H9 (cell line): ENCODE measurements around the gene DHPS. TPM values are rescaled to one million over a fixed set of nuclear protein-coding genes. Genes with fewer than 3 reads are reported as not detected.

Experiments used
- DNase-seq: peaks from one replicate; pipeline ENCODE4 v3.0.0-alpha.2; 2017
- H2AFZ ChIP-seq: one replicate; pipeline ENCODE4 v1.6.1; 2013; ENCODE audit warnings: mild to moderate bottlenecking, low read length, control low read depth, moderate library complexity
- H2AK5ac ChIP-seq: 2 replicates; pipeline ENCODE4 v1.6.1; 2013; ENCODE audit warnings: low read length, control low read depth, mixed read lengths; ENCODE audit not compliant: insufficient read length
- H2BK120ac ChIP-seq: one replicate; pipeline ENCODE4 v1.6.1; 2013; ENCODE audit warnings: low read depth, mild to moderate bottlenecking, low read length, control low read depth, inconsistent platforms; ENCODE audit not compliant: poor library complexity, severe bottlenecking
- H2BK12ac ChIP-seq: 2 replicates; pipeline ENCODE4 v1.6.1; 2013; ENCODE audit warnings: low read length, control low read depth, mixed read lengths, low read depth; ENCODE audit not compliant: insufficient read length
- H2BK15ac ChIP-seq: 2 replicates; pipeline ENCODE4 v1.6.1; 2013; ENCODE audit warnings: low read depth, low read length, control low read depth
- H2BK20ac ChIP-seq: one replicate; pipeline ENCODE4 v1.6.1; 2013; ENCODE audit warnings: low read depth, mild to moderate bottlenecking, low read length, control low read depth, inconsistent platforms; ENCODE audit not compliant: poor library complexity, severe bottlenecking
- H2BK5ac ChIP-seq: 2 replicates; pipeline ENCODE4 v1.6.1; 2013; ENCODE audit warnings: low read length, control low read depth, mixed read lengths; ENCODE audit not compliant: insufficient read length
- H3K14ac ChIP-seq: 2 replicates; pipeline ENCODE4 v1.6.1; 2013; ENCODE audit warnings: low read length, control low read depth; ENCODE audit not compliant: insufficient read depth
- H3K18ac ChIP-seq: 2 replicates; pipeline ENCODE4 v1.6.1; 2013; ENCODE audit warnings: low read depth, mild to moderate bottlenecking, mixed read lengths, low read length, control low read depth; ENCODE audit not compliant: insufficient read length
- H3K23ac ChIP-seq: 2 replicates; pipeline ENCODE4 v1.6.1; 2013; ENCODE audit warnings: low read length, control low read depth, mixed read lengths, low read depth; ENCODE audit not compliant: insufficient read length
- H3K23me2 ChIP-seq: 2 replicates; pipeline ENCODE4 v1.6.1; 2013; ENCODE audit warnings: low read depth, mild to moderate bottlenecking, mixed read lengths, low read length, control low read depth; ENCODE audit not compliant: insufficient read length, poor library complexity, severe bottlenecking
- H3K27ac ChIP-seq: 2 replicates; pipeline ENCODE4 v1.5.1; 2013; ENCODE audit warnings: low read length, control low read depth, mixed read lengths, low read depth; ENCODE audit not compliant: insufficient read length
- H3K27me3 ChIP-seq: 2 replicates; pipeline ENCODE4 v1.6.1; 2013; ENCODE audit warnings: low read length, control low read depth, inconsistent platforms; ENCODE audit not compliant: insufficient read depth
- H3K4ac ChIP-seq: 2 replicates; pipeline ENCODE4 v1.6.1; 2013; ENCODE audit warnings: low read depth, mild to moderate bottlenecking, control low read depth, inconsistent platforms, low read length, moderate library complexity
- H3K4me1 ChIP-seq: 2 replicates; pipeline ENCODE4 v1.6.1; 2013; ENCODE audit warnings: low read length, control low read depth, inconsistent platforms; ENCODE audit not compliant: insufficient read depth
- H3K4me2 ChIP-seq: 2 replicates; pipeline ENCODE4 v1.6.1; 2013; ENCODE audit warnings: low read length, control low read depth, mixed read lengths; ENCODE audit not compliant: insufficient read length, insufficient read depth
- H3K56ac ChIP-seq: 2 replicates; pipeline ENCODE4 v1.6.1; 2013; ENCODE audit warnings: low read depth, mild to moderate bottlenecking, mixed read lengths, low read length, control low read depth; ENCODE audit not compliant: insufficient read length
- H3K79me1 ChIP-seq: 2 replicates; pipeline ENCODE4 v1.6.1; 2013; ENCODE audit warnings: low read depth, mild to moderate bottlenecking, moderate library complexity, low read length, control low read depth, inconsistent platforms; ENCODE audit not compliant: insufficient read depth, poor library complexity, severe bottlenecking
- H3K79me2 ChIP-seq: 2 replicates; pipeline ENCODE4 v1.6.1; 2013; ENCODE audit warnings: low read length, control low read depth, inconsistent platforms; ENCODE audit not compliant: insufficient read depth
- H3K9ac ChIP-seq: 2 replicates; pipeline ENCODE4 v1.6.1; 2013; ENCODE audit warnings: low read length, control low read depth, mixed read lengths; ENCODE audit not compliant: insufficient read length; ENCODE audit errors: extremely low read depth
- H3K9me3 ChIP-seq: one replicate; pipeline ENCODE4 v1.6.1; 2013; ENCODE audit warnings: low read depth, low read length, inconsistent platforms; ENCODE audit not compliant: control insufficient read depth
- H3T11ph ChIP-seq: one replicate; pipeline ENCODE4 v1.6.1; 2013; ENCODE audit warnings: mild to moderate bottlenecking, low read length, control low read depth, inconsistent platforms
- H4K20me1 ChIP-seq: one replicate; pipeline ENCODE4 v1.6.1; 2013; ENCODE audit not compliant: control insufficient read depth, insufficient read length, insufficient read depth
- H4K5ac ChIP-seq: 2 replicates; pipeline ENCODE4 v1.6.1; 2013; ENCODE audit warnings: low read depth, mild to moderate bottlenecking, mixed read lengths, low read length, control low read depth; ENCODE audit not compliant: insufficient read length
- H4K8ac ChIP-seq: replicated peaks from 2 replicates; pipeline ENCODE4 v1.6.1; 2013; ENCODE audit warnings: low read length, control low read depth, mixed read lengths, low read depth; ENCODE audit not compliant: insufficient read length
- H4K91ac ChIP-seq: 2 replicates; pipeline ENCODE4 v1.6.1; 2013; ENCODE audit warnings: low read depth, mild to moderate bottlenecking, moderate library complexity, mixed read lengths, low read length, control low read depth; ENCODE audit not compliant: insufficient read length
- H3K27ac Mint-ChIP-seq, 3 experiments: 2 replicates in 2 of 3; 3 replicates in 1 of 3; pipeline ENCODE4 v1.8.0; 2020 to 2021; ENCODE audit warnings: mixed read lengths in 3 of 3, mild to moderate bottlenecking in 1 of 3, moderate library complexity in 1 of 3
- H3K27me3 Mint-ChIP-seq: 2 replicates; pipeline ENCODE4 v1.8.0; 2021; ENCODE audit warnings: low read depth, mild to moderate bottlenecking, moderate library complexity, mixed read lengths
- H3K36me3 Mint-ChIP-seq, 3 experiments: 2 replicates in 2 of 3; 3 replicates in 1 of 3; pipeline ENCODE4 v1.8.0; 2020 to 2021; ENCODE audit warnings: low read depth in 3 of 3, mixed read lengths in 3 of 3; ENCODE audit not compliant: insufficient read depth in 1 of 3
- H3K4me1 Mint-ChIP-seq, 2 experiments: 2 replicates each; pipeline ENCODE4 v1.8.0; 2020; ENCODE audit warnings: mixed read lengths in 2 of 2
- H3K4me3 Mint-ChIP-seq, 2 experiments: 2 replicates in 1 of 2; 3 replicates in 1 of 2; pipeline ENCODE4 v1.8.0; 2020 to 2021; ENCODE audit warnings: mild to moderate bottlenecking in 2 of 2, mixed read lengths in 2 of 2, moderate library complexity in 1 of 2
- H3K9me3 Mint-ChIP-seq, 2 experiments: 2 replicates in 1 of 2; 3 replicates in 1 of 2; pipeline ENCODE4 v1.8.0; 2020; ENCODE audit warnings: mild to moderate bottlenecking in 2 of 2, mixed read lengths in 2 of 2, moderate library complexity in 1 of 2
- CTCF ChIP-seq: fragments of 200-600 bp; sonication (generic); conservative IDR thresholded peaks from 3 replicates; pipeline ENCODE4 v1.8.0; 2021; ENCODE audit warnings: antibody characterized with exemption, mild to moderate bottlenecking
- WGBS: extraction: QIAGEN DNeasy Blood & Tissue Kit; methylation state at CpG from one replicate; pipeline ENCODE4 v1.1.7; 2013; ENCODE audit warnings: missing lambda C conversion rate, low lambda C conversion rate, mixed read lengths; ENCODE audit not compliant: insufficient read length; ENCODE audit errors: extremely low coverage; 5-methylcytosine and 5-hydroxymethylcytosine counted together
- total RNA-seq: library from RNA; stranded (reverse); gene quantifications from 2 replicates; pipeline ENCODE4 v1.2.1, GENCODE V29; 2021

The DHPS gene
- total RNA-seq, 1 experiment from 2014 or later = 94.9 TPM

- no peak overlapping the region for H4K91ac ChIP-seq
- peaks cover 0 to 2% of the 10 kb centered on the region in 2 experiments; a peak in 1 of 4 replicates for H3K4me1 Mint-ChIP-seq
- H3K27me3 Mint-ChIP-seq = peaks cover 2% of the 10 kb centered on the region; the same call in 1 of the 2 replicates
- H3K23me2 ChIP-seq = no peaks in the 10 kb centered on the region
- H3K14ac ChIP-seq = no peak overlapping the region
- no peak overlapping the region for H2BK15ac ChIP-seq
- H4K20me1 ChIP-seq = no peaks in the 10 kb centered on the region
- H3K23ac ChIP-seq = no peak overlapping the region
- no peak overlapping the region for H3K4ac ChIP-seq
- no peaks in the 10 kb centered on the region for H3K27me3 ChIP-seq
- H3K4me1 ChIP-seq = no peaks in the 10 kb centered on the region
- H2AFZ ChIP-seq = no peak overlapping the region
- peak overlapping the region in 1 of 3 experiments; percentile 91; a peak in 1 of 7 replicates for H3K27ac Mint-ChIP-seq
- no peak overlapping the region for H3K27ac ChIP-seq
- no peak overlapping the region for H2BK5ac ChIP-seq
- H4K5ac ChIP-seq = no peak overlapping the region
- H3T11ph ChIP-seq = no peak overlapping the region
- no peaks in the 10 kb centered on the region for H3K79me2 ChIP-seq
- no peak overlapping the region for H2BK12ac ChIP-seq
- no peak overlapping the region; a peak in 1 of 5 replicates for H3K4me3 Mint-ChIP-seq
- H3K9ac ChIP-seq = no peak overlapping the region
- no peak overlapping the region for H4K8ac ChIP-seq
- no peak overlapping the region for H2BK120ac ChIP-seq
- no peaks in the 10 kb centered on the region for H3K79me1 ChIP-seq
- no peak overlapping the region for H3K18ac ChIP-seq
- DNase-seq = peak; percentile 92
- peaks cover 8 to 17% (median 14%) of the 10 kb centered on the region in 3 experiments for H3K36me3 Mint-ChIP-seq
- H2BK20ac ChIP-seq = no peak overlapping the region
- no CpG with 5 or more reads among the region's 31 CpGs for WGBS
- H3K4me2 ChIP-seq = no peak overlapping the region
- H3K9me3 ChIP-seq = no peaks in the 10 kb centered on the region
- no peak overlapping the region for H2AK5ac ChIP-seq
- H3K9me3 Mint-ChIP-seq = peaks cover 0 to 5% of the 10 kb centered on the region in 2 experiments; a peak in 3 of 5 replicates
- TF ChIP-seq CTCF = no peak
- no peak overlapping the region for H3K56ac ChIP-seq
Observed at GRCh38 chr19:12647490-12648071, 34.1 kb downstream of the DHPS start.
